ENCODE results near the gene MSLN. TPM values are rescaled to one million over a fixed set of nuclear protein-coding genes. Genes with fewer than 3 reads are reported as not detected.

Gene MSLN
- total RNA-seq, 1 experiment from 2014 or later = 0.73 TPM

DNA sequence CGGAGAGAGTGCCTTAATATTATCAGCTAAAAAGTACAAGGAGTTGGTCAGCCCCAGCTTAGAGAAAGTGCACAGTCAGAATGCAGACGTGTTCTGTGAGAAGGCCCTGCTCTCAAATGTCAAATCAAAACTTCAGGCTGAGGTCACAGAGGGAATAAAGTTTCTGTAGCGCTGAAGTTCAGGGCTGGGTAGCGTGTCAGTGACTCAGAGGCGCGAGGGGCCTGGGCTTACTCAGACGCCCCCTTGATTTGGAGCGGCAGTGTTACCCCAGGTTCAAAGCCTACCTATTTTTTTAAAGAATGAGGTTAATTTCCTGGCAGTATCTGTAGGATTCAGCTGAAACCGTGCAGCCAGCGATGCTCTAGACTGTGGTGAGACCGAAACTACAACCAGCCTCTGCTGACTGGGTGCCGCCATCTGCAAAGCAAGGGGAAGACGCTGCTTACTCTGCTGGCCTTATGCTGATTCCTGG, 24.5 kb upstream of the MSLN start:
- no TSS peak for BruUV-seq (replicated peaks)
- H2AFZ ChIP-seq (ENCODE audit: low read length) = no peak overlapping the region
- H3K27ac ChIP-seq (ENCODE audit: low read length) = no peak overlapping the region
- H3K4me2 ChIP-seq (ENCODE audit: low read length) = no peak overlapping the region
- no peak overlapping the region for H3K9ac ChIP-seq (ENCODE audit: low read length)
- H3K9me2 ChIP-seq (replicated peaks; ENCODE audit: low read length) = no peaks in the 10 kb centered on the region
- ChIA-PET CTCF (no interaction called here), POLR2A (ENCODE audit: unreplicated experiment) (no interaction called here)
- H3K79me2 ChIP-seq (ENCODE audit: low read length) = peaks cover 12% of the 10 kb centered on the region
- H3K4me3 ChIP-seq (ENCODE audit: low read length) = no peak overlapping the region
- H3K4me1 ChIP-seq (ENCODE audit: insufficient read depth, low read length) = peaks cover 5% of the 10 kb centered on the region; the same call in 1 of the 2 replicates
- TF ChIP-seq EZH2phosphoT487 (IDR thresholded peaks at IDR 0.05; ENCODE audit: borderline replicate concordance, low read length) (no peak), EZH2 (IDR thresholded peaks at IDR 0.05; ENCODE audit: low read length, unreplicated experiment) (no peak)
- TF ChIP-seq, protein P1, sequence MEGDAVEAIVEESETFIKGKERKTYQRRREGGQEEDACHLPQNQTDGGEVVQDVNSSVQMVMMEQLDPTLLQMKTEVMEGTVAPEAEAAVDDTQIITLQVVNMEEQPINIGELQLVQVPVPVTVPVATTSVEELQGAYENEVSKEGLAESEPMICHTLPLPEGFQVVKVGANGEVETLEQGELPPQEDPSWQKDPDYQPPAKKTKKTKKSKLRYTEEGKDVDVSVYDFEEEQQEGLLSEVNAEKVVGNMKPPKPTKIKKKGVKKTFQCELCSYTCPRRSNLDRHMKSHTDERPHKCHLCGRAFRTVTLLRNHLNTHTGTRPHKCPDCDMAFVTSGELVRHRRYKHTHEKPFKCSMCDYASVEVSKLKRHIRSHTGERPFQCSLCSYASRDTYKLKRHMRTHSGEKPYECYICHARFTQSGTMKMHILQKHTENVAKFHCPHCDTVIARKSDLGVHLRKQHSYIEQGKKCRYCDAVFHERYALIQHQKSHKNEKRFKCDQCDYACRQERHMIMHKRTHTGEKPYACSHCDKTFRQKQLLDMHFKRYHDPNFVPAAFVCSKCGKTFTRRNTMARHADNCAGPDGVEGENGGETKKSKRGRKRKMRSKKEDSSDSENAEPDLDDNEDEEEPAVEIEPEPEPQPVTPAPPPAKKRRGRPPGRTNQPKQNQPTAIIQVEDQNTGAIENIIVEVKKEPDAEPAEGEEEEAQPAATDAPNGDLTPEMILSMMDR (conservative IDR thresholded peaks at IDR 0.05; ENCODE audit: low read depth, low read length) = no peak
- H3K36me3 ChIP-seq (ENCODE audit: low read depth, low read length) = no peaks in the 10 kb centered on the region; the same call in 1 of the 2 replicates
- no peaks in the 10 kb centered on the region for H3K27me3 ChIP-seq (ENCODE audit: low read length)
- H3F3A ChIP-seq (ENCODE audit: low read length, unreplicated experiment) = no peaks in the 10 kb centered on the region
- DNase-seq (no peak), ATAC-seq (no peak)
- intact Hi-C loops (cut with micrococcal nuclease) = no loop called here
- no peaks in the 10 kb centered on the region for H3K9me3 ChIP-seq (ENCODE audit: low read length)
- no peaks in the 10 kb centered on the region for H4K20me1 ChIP-seq (ENCODE audit: low read length)

GRCh38 chr16:736936-737481, 23.5 kb upstream of the MSLN start:
- ChIA-PET POLR2A (ENCODE audit: unreplicated experiment) (no interaction called here), CTCF (interaction anchor here (0.7 kb wide), 1 partner anchor 16 kb away, joined by 3 read pairs; the partner anchor contains the start of gene ANTKMT)
- no peaks in the 10 kb centered on the region for H4K20me1 ChIP-seq (ENCODE audit: low read length)
- no peak overlapping the region for H3K27ac ChIP-seq (ENCODE audit: low read length)
- H3K4me2 ChIP-seq (ENCODE audit: low read length) = no peak overlapping the region
- H3K9me3 ChIP-seq (ENCODE audit: low read length) = no peaks in the 10 kb centered on the region
- TF ChIP-seq EZH2 (IDR thresholded peaks at IDR 0.05; ENCODE audit: low read length, unreplicated experiment) (no peak), EZH2phosphoT487 (IDR thresholded peaks at IDR 0.05; ENCODE audit: borderline replicate concordance, low read length) (no peak)
- TF ChIP-seq, protein P1 (conservative IDR thresholded peaks at IDR 0.05; ENCODE audit: low read depth, low read length) = no peak
- BruUV-seq (replicated peaks) = no TSS peak
- H3K9ac ChIP-seq (ENCODE audit: low read length) = no peak overlapping the region
- H3K9me2 ChIP-seq (replicated peaks; ENCODE audit: low read length) = no peaks in the 10 kb centered on the region
- ATAC-seq = no peak
- peaks cover 12% of the 10 kb centered on the region for H3K79me2 ChIP-seq (ENCODE audit: low read length)
- no peak overlapping the region for H2AFZ ChIP-seq (ENCODE audit: low read length)
- intact Hi-C loops (cut with micrococcal nuclease) = no loop called here
- no peaks in the 10 kb centered on the region for H3K27me3 ChIP-seq (ENCODE audit: low read length)
- no peak overlapping the region for H3K4me3 ChIP-seq (ENCODE audit: low read length)
- peaks cover 5% of the 10 kb centered on the region; the same call in 1 of the 2 replicates for H3K4me1 ChIP-seq (ENCODE audit: insufficient read depth, low read length)
- H3K36me3 ChIP-seq (ENCODE audit: low read depth, low read length) = no peaks in the 10 kb centered on the region; the same call in 1 of the 2 replicates
- no peak for DNase-seq
- H3F3A ChIP-seq (ENCODE audit: low read length, unreplicated experiment) = no peaks in the 10 kb centered on the region

Data from PC-3 (cell line).